Skeletal muscle tissue (tissue), 4 donors: ENCODE data around the gene ARSH. TPM values are rescaled to one million over a fixed set of nuclear protein-coding genes. Genes with fewer than 3 reads are reported as not detected.
"Not testable (repeated sequence)": the region's sequence is repeated elsewhere in the genome, so short reads cannot be mapped to it uniquely, and the experiment has no call there.

Experiments
- H3K27ac ChIP-seq: one replicate; pipeline ENCODE4 v1.7.0; 2013; ENCODE audit warnings: mild to moderate bottlenecking, low read depth, low read length, inconsistent platforms
- H3K27me3 ChIP-seq, 3 donors: one replicate each; pipeline ENCODE4 v1.7.0; 2013; ENCODE audit warnings: low read length in 3 of 3; ENCODE audit not compliant: control insufficient read depth in 3 of 3, insufficient read depth in 3 of 3
- H3K36me3 ChIP-seq, 3 donors: one replicate each; pipeline ENCODE4 v1.7.0; 2013; ENCODE audit warnings: low read length in 3 of 3; ENCODE audit not compliant: control insufficient read depth in 3 of 3, insufficient read depth in 3 of 3
- H3K4me1 ChIP-seq, 3 donors: one replicate each; pipeline ENCODE4 v1.7.0; 2013; ENCODE audit warnings: low read length in 3 of 3, mild to moderate bottlenecking in 3 of 3; ENCODE audit not compliant: control insufficient read depth in 3 of 3, insufficient read depth in 3 of 3
- H3K4me3 ChIP-seq, 3 donors: one replicate each; pipeline ENCODE4 v1.7.0; 2013; ENCODE audit warnings: low read length in 3 of 3
- H3K9ac ChIP-seq, 3 donors: one replicate each; pipeline ENCODE4 v1.7.0; 2013; ENCODE audit warnings: low read length in 3 of 3, mild to moderate bottlenecking in 3 of 3, moderate library complexity in 2 of 3, low read depth in 1 of 3
- H3K9me3 ChIP-seq, 3 donors: one replicate each; pipeline ENCODE4 v1.7.0; 2013; ENCODE audit warnings: low read length in 3 of 3; ENCODE audit not compliant: control insufficient read depth in 3 of 3
- total RNA-seq: library from RNA; depleted of rRNA; stranded (reverse); fragments of >200 nt; gene quantifications from one replicate; pipeline ENCODE4 v1.2.3, GENCODE V29; 2014
- donor health status: Osteomylitis.

Gene ARSH
- total RNA-seq, 1 donor from 2014 or later, result not detected

DNA sequence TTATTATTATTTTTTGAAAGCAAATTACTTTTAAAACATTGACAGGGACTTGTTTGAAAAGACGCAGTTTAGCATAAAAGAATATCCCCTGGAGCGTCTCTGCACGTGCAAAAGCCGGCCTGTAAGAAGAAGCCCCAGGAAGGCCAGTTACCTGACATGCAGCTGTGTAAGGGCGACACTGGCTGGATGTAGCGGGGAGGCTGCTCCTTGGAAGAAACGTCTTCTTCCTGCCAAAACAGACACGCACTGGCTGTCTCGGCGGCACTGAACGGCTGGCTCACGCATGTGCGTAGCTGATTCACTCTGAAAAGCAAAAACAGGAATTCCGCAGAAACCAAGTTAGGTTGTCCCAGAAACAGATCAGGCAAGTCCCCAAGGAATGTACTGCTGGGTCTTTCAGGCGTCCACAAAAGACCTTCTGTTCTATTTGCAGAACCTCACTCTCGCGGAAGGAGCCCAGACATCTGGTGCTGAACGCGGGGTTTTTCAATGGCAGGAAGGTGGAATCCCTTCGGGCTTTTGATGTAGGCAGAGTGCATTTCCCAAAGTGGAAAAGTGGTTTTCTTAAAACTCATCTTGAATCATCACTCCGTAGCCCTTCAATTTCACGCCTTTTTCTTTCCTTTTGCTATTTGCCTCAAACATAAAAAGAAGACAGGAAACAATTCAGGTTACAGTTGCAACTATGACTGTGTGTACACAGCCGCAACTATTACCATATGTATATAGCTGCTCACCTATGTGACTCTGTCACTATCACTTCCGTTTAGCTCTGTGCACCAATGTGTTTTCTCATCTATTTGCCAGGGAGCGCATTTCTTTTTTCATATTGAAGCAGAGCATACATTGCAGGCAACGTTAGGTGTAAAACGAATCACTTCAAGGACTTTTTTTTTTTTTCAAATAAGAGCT lies 38.1 kb upstream of the ARSH start:
- H3K4me3 ChIP-seq, result no peak overlapping the region
- H3K36me3 ChIP-seq, result no peaks in the 10 kb centered on the region

DNA sequence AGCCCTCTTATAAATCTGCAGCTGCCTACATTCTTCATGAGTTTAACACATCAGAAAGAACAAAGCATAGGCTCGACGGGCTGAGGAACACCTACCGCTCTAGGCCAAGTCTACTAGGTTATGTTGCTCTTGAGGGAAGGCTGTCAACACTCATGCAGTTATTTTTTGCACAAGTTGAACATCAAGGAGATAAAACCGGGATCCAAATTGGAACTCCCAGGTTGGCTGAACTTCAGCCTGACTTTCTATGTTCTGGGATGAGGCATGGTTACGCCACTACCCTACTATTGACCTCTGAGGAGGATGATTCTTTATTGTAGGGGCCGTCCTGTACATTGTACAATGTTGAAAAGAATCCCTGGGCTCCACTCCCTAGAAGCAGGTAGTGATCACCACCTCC lies 37.3 kb upstream of the ARSH start:
- no peaks in the 10 kb centered on the region for H3K36me3 ChIP-seq
- H3K27ac ChIP-seq, result no peak overlapping the region
- H3K4me1 ChIP-seq, result no peaks in the 10 kb centered on the region
- H3K9me3 ChIP-seq, result no peaks in the 10 kb centered on the region
- H3K27me3 ChIP-seq, result peaks cover 0 to 3% (median 0%) of the 10 kb centered on the region in 3 donors
- no peak overlapping the region for H3K4me3 ChIP-seq
- no peak overlapping the region for H3K9ac ChIP-seq

More for the DNA sequence above, 38.1 kb upstream of the ARSH start:
- Histone ChIP-seq H3K27me3 (peaks cover 0 to 3% (median 0%) of the 10 kb centered on the region in 3 donors), H3K27ac (no peak overlapping the region), H3K9me3 (no peaks in the 10 kb centered on the region), H3K9ac (no peak overlapping the region), H3K4me1 (no peaks in the 10 kb centered on the region)

DNA sequence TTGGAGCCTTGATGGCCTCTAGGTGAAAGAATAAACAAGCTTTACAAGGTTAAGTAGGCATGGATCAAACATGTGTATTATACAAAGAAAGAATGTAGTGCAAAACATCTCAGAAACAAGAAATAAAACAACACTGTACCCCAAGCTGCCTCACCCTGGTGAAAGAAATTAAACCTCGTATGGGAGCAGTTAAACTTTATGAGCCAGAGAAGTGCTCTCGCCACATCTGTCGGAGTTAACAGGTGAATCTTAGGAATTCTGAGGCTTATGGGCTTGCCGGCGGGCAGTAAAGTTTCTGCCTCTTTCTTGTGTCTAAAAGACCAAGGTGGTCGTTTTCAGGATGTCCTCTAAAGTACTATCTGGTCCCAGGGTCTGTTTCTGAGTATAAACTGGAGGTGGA lies 34.0 kb upstream of the ARSH start:
- H3K36me3 ChIP-seq, result no peaks in the 10 kb centered on the region
- no peaks in the 10 kb centered on the region for H3K27me3 ChIP-seq
- H3K9ac ChIP-seq, result no peak overlapping the region
- H3K4me3 ChIP-seq, result no peak overlapping the region
- no peaks in the 10 kb centered on the region for H3K9me3 ChIP-seq
- H3K27ac ChIP-seq, result no peak overlapping the region
- no peaks in the 10 kb centered on the region for H3K4me1 ChIP-seq

DNA sequence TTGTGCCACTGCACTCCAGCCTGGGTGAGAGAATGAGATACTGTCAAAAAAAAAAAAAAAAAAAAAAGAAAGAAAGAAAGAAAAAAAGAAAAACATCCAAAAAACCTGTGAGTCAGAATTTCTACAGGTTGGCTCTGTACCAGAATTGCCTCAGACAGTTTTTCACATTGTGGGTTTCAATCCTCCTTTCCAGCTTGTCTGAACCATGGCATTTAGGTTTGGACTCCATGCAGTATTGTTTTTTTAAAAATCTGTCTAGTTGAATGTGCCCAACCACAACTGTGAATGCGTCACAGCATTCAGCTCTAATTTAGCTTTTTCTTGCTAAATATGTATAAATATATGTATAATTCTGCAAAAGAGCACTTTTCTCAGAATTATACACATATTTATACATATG lies 31.4 kb upstream of the ARSH start:
- H3K27me3 ChIP-seq, result no peaks in the 10 kb centered on the region
- no peaks in the 10 kb centered on the region for H3K4me1 ChIP-seq
- no peak overlapping the region for H3K4me3 ChIP-seq
- no peak overlapping the region for H3K27ac ChIP-seq
- H3K9me3 ChIP-seq, result no peaks in the 10 kb centered on the region
- H3K9ac ChIP-seq, result no peak overlapping the region
- H3K36me3 ChIP-seq, result no peaks in the 10 kb centered on the region

DNA sequence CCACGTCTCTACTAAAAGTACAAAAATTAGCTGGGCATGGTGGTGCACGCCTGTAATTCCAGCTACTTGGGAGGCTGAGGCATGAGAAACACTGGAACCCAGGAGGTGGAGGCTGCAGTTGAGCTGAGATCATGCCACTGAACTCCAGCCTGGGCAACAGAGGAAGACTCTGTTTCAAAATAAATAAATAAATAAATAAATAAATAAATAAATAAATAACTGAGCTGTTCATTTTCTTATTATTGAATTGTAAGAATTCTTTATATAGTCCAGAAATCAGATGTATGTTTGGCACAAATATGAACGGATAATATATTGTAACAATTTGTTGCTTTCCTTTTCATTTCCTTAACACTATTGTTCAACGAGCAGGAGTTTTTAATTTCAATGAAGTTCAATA lies 27.7 kb upstream of the ARSH start:
- not testable (repeated sequence) for H3K4me3 ChIP-seq, H3K27ac ChIP-seq, H3K9ac ChIP-seq, H3K9me3 ChIP-seq, H3K4me1 ChIP-seq, H3K27me3 ChIP-seq, H3K36me3 ChIP-seq

DNA sequence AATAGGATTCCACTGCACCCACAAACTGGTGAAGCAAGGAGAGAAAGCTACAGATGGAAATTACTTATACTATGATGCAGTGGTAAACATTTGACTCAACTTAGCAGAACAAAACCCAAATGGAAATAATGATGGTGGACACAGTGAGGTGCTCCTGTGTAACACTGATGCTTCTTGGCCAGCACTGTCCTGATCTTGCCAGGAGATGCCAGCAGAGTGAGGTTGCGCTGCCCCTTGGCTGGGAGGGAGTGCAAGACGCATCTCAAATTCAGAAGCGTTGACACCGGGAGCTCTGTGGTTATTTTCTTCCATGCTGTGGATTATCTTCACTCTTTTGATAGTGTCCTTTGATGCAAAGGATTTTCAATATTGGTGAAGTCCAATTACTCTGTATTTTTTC lies 22.0 kb upstream of the ARSH start:
- H3K9ac ChIP-seq, result no peak overlapping the region
- no peaks in the 10 kb centered on the region for H3K27me3 ChIP-seq
- no peak overlapping the region for H3K4me3 ChIP-seq
- H3K9me3 ChIP-seq, result no peaks in the 10 kb centered on the region
- H3K27ac ChIP-seq, result no peak overlapping the region
- no peaks in the 10 kb centered on the region for H3K36me3 ChIP-seq
- no peaks in the 10 kb centered on the region for H3K4me1 ChIP-seq

DNA sequence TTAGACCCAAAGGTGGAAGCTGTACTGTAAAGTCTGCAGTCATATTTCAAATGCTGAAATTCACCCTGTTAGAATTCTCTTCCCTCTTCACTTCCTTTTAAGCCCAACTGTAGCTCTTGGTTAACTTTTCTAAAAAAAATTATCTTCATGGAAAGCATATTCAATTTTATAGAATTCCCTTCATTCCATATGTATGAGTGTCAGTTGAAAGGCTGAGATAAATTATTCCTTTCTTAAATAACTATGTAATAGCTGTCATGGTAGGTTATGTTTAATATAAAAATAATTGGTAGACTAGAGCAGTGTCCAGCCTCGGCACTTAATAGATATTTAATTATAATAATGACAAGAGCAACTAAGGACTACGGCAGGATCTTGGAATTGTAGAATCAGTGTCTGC lies 16.8 kb upstream of the ARSH start:
- no peaks in the 10 kb centered on the region for H3K36me3 ChIP-seq
- H3K9ac ChIP-seq, result no peak overlapping the region
- no peak overlapping the region for H3K4me3 ChIP-seq
- H3K27ac ChIP-seq, result no peak overlapping the region
- no peaks in the 10 kb centered on the region for H3K4me1 ChIP-seq
- H3K27me3 ChIP-seq, result no peaks in the 10 kb centered on the region
- no peaks in the 10 kb centered on the region for H3K9me3 ChIP-seq

DNA sequence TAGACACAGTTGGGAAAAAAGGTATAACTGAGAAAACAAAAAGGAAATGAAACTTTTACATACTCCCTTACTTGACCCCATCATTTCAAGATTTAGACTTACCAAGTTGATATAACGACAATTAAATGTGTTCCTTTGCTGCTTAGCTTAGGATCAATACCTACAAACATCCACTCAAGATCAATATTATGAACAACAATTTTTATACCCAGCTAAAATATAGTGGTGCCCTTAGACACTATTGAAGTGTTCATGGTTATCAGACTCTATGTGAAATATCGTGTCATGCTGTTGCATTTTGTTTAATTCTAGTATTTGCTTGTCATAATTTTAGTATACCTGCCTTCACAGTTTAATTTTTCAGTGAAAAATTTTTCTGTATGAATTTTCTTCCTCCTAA lies 4.2 kb downstream of the ARSH start:
- Histone ChIP-seq H3K9me3 (no peaks in the 10 kb centered on the region), H3K27me3 (no peaks in the 10 kb centered on the region), H3K4me3 (no peak overlapping the region), H3K9ac (no peak overlapping the region), H3K27ac (no peak overlapping the region), H3K4me1 (no peaks in the 10 kb centered on the region), H3K36me3 (no peaks in the 10 kb centered on the region)

DNA sequence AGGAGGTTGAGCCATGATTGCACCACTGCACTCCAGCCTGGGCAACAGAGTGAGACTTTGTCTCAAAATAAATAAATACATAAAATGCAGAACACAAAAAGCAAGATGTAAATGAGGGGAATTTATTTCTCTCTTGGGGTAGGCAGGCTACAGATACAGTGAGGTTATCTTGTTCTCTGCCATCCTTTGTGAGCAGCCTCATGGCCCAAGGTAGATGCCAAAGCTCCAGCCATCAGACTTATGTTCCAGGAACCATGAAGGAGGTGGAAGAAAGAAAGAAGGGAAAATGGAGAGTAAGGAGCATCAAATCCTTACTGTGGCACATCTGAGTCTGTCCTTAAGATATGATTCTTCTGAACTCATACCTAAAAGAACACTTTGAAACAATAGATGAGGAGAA lies 11.1 kb downstream of the ARSH start:
- no peak overlapping the region for H3K27ac ChIP-seq
- H3K27me3 ChIP-seq, result no peaks in the 10 kb centered on the region
- H3K36me3 ChIP-seq, result no peaks in the 10 kb centered on the region
- H3K4me3 ChIP-seq, result no peak overlapping the region
- no peaks in the 10 kb centered on the region for H3K4me1 ChIP-seq
- H3K9me3 ChIP-seq, result no peaks in the 10 kb centered on the region
- no peak overlapping the region for H3K9ac ChIP-seq

DNA sequence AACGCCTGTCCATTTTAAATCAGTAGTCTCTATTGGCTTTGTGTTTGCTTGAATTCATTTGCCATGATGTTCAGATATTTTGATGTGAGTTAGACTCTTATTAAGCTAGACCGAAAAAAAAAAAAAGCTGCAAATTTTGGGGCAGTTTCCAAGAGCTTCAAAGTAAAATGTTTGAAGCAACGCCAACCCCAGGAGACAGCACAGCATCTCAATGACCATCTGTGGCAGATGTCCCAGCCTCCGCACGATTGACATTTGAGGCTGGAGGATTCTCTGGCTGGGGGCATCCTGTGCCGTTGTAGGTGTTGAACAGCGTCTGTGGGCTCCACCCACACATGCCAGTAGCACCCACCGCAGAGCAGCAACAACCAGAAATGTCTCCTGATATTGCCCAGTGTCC lies 17.8 kb downstream of the ARSH start:
- no peaks in the 10 kb centered on the region for H3K36me3 ChIP-seq
- H3K9me3 ChIP-seq, result no peaks in the 10 kb centered on the region
- no peaks in the 10 kb centered on the region for H3K4me1 ChIP-seq
- H3K27me3 ChIP-seq, result no peaks in the 10 kb centered on the region
- no peak overlapping the region for H3K27ac ChIP-seq
- H3K4me3 ChIP-seq, result no peak overlapping the region
- H3K9ac ChIP-seq, result no peak overlapping the region
